Measurements from ENCODE around the gene MTG2.

DNA sequence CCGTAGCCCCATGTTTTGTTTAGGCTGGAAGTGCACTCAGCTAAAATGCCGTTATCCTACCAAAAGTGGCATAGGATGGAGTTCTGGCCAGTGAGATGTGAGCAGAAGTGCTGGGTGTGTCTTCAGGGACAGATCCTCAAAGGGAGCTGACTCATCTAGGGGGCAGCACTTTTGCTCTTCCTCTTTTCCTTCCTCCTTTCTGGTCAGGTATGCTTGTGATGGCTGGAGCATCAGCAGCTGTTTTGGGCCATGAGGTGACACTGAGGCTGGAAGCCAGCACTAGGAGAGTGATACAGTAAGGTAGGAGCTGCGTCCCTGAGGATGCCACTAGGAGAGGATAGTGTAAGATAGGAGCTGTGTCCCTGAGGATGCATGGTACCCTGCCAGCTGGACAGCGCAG, 50.9 kb downstream of the MTG2 start:
- TF ChIP-seq, protein P1, sequence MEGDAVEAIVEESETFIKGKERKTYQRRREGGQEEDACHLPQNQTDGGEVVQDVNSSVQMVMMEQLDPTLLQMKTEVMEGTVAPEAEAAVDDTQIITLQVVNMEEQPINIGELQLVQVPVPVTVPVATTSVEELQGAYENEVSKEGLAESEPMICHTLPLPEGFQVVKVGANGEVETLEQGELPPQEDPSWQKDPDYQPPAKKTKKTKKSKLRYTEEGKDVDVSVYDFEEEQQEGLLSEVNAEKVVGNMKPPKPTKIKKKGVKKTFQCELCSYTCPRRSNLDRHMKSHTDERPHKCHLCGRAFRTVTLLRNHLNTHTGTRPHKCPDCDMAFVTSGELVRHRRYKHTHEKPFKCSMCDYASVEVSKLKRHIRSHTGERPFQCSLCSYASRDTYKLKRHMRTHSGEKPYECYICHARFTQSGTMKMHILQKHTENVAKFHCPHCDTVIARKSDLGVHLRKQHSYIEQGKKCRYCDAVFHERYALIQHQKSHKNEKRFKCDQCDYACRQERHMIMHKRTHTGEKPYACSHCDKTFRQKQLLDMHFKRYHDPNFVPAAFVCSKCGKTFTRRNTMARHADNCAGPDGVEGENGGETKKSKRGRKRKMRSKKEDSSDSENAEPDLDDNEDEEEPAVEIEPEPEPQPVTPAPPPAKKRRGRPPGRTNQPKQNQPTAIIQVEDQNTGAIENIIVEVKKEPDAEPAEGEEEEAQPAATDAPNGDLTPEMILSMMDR (IDR thresholded peaks at IDR 0.05; ENCODE audit: low read depth, low read length): no peak
- TF ChIP-seq POLR2A (IDR thresholded peaks at IDR 0.05; ENCODE audit: extremely low read depth, insufficient read length) (no peak), MYC (IDR thresholded peaks at IDR 0.05; ENCODE audit: low read depth, low read length) (no peak)
- TF ChIP-seq, protein P2, sequence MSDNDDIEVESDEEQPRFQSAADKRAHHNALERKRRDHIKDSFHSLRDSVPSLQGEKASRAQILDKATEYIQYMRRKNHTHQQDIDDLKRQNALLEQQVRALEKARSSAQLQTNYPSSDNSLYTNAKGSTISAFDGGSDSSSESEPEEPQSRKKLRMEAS (IDR thresholded peaks at IDR 0.05; ENCODE audit: low read depth, low read length): no peak

All from NB4 (cell line).